Stimulated activated CD4-positive, alpha-beta T cell treated with anti-CD3 and anti-CD28 coated beads, Interleukin-15, amount 100 ng/mL, for 1 hour (primary cell): ENCODE results near the gene BRD7.

ENCODE experiments used
- DNase-seq, 2 donors: peaks; one replicate each; pipeline ENCODE4 v3.0.0-alpha.2; 2020; ENCODE audit warnings: low read depth in 1 of 2, low spot score in 1 of 2

The BRD7 gene

GRCh38 chr16:50291719-50292565 lies 76.8 kb downstream of the BRD7 start:
- DNase-seq = no peak

- no peak for DNase-seq
These were observed 77.9 kb downstream of the BRD7 start for GRCh38 chr16:50290856-50291255.

- no peak for DNase-seq
These were observed 78.6 kb downstream of the BRD7 start for GRCh38 chr16:50289950-50290764.

GRCh38 chr16:50288920-50289319 lies 79.9 kb downstream of the BRD7 start:
- no peak for DNase-seq

GRCh38 chr16:50288026-50288425 lies 80.8 kb downstream of the BRD7 start:
- no peak for DNase-seq

GRCh38 chr16:50286681-50287080 lies 82.1 kb downstream of the BRD7 start:
- DNase-seq = no peak

- no peak for DNase-seq
These were observed 83.3 kb downstream of the BRD7 start for GRCh38 chr16:50285406-50286003.

GRCh38 chr16:50284131-50284911 lies 84.5 kb downstream of the BRD7 start:
- DNase-seq = no peak

- no peak for DNase-seq
These were observed 85.7 kb downstream of the BRD7 start for GRCh38 chr16:50282955-50283631.

- peak in 1 of 2 donors; percentile 40 for DNase-seq
These were observed 86.7 kb downstream of the BRD7 start for GRCh38 chr16:50282010-50282538.

- DNase-seq = no peak
These were observed 87.3 kb downstream of the BRD7 start for GRCh38 chr16:50281391-50282009.

GRCh38 chr16:50280932-50281331 lies 87.9 kb downstream of the BRD7 start:
- DNase-seq = no peak

- no peak for DNase-seq
These were observed 89.3 kb downstream of the BRD7 start for GRCh38 chr16:50279504-50279865.

- DNase-seq = no peak
These were observed 90.5 kb downstream of the BRD7 start for GRCh38 chr16:50278251-50278650.

- DNase-seq = no peak
These were observed 91.8 kb downstream of the BRD7 start for GRCh38 chr16:50276801-50277555.

- DNase-seq = no peak
These were observed 92.5 kb downstream of the BRD7 start for GRCh38 chr16:50276326-50276640.

- no peak for DNase-seq
These were observed 93.1 kb downstream of the BRD7 start for GRCh38 chr16:50275428-50276325.

- no peak for DNase-seq
These were observed 93.7 kb downstream of the BRD7 start for GRCh38 chr16:50275098-50275415.
